HG02678 (cell line): Measurements from ENCODE around the gene SAMD15.
"Not testable (repeated sequence)": the region's sequence is repeated elsewhere in the genome, so short reads cannot be mapped to it uniquely, and the experiment has no call there.

Source experiments
- ATAC-seq: cut with Tn5 transposase; IDR thresholded peaks from one replicate; pipeline ENCODE4 v1.9.1; 2021; ENCODE audit warnings: mild to moderate bottlenecking, moderate library complexity; ENCODE audit not compliant: unreplicated experiment

The SAMD15 gene

DNA sequence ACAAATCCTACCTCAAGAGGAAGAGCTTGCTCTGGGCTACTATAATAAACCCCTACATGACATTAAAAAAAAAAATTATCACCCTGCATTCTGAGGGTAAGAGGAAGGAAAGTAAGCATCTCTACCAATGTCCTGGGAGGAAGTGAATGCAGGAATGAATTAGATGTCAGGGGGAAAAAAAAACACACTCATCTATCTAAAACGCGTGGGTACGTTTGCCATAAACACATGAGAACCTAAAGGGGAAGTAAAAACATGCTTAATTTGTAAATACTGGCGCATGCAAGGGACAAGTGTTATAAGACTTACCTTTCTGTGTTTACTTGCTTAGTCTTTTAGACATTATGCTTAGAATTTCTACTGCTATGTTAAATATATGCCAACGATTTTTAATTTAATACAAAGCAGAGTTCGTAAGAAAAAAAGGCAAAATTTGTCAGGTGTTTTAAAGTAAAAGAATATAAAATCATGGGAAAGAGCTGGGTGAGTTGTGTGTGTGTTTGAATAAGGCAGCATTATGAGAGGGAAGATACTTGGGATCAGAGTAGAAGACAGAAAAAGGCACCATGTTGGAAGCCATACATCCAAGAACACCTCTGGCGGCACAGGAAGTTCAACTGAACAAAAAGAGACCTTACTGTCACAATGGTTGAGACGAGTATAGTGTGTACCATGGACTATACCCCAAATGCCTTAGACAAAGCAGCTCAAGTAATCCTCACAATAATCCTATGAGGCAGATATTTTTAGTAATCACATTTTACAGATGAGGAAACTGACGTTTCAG is 1.8 kb upstream of the SAMD15 start:
- ATAC-seq: no peak

DNA sequence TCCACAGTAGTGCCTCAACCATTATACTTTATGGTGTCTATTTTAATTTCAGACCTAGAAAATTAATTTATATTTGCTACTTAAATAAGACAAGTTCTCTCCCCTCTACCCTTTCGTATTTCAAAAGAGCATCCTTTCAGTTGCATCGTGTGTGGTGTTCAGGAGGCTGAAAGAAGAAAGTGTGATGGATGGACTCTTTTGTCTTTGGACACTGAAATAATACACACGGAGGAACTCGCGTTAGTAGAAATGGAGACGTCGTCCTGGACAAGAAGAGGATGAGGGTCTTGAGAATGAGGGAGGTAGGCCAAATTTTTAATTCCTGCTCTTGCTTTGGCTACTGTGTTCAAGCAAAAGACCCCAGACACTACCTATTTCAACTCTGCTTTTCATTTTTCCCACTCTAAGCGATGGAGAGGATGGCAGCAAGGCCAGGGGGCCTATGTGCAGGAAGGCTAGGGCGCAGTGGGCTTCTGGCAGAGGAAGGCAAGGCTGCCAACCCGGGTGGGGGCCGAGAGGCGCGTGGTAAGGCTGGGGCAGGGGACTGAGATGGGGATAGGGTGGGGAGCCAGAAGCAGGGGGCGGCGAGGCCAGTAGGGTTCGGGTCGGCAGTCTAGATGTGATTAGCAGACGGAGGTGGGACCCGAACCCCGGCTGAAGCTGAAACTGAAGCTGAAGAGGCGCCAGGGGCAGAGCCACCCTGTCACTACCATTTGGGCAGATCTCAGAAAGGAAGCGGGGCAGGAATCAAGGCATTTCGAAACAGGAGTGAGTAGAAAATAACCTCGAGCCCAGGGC is 1.0 kb upstream of the SAMD15 start:
- ATAC-seq: peak; percentile 13

DNA sequence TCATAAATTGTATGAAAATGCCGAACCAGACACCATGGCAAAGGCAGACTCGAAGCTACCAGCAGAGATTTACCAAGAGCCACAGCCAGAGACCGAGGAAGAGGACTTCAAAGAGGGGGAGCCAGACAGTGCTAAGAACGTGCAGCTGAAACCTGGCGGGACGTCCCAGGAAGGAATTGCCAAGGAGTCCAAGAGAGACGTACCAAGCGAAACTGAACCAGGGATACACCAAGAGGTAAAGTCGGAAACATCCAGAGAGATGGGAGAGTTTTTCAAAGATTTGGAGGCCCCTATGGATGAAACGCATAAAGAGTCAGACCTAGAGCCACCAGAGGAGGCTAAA is 294 bp downstream of the SAMD15 start:
- ATAC-seq: no peak

DNA sequence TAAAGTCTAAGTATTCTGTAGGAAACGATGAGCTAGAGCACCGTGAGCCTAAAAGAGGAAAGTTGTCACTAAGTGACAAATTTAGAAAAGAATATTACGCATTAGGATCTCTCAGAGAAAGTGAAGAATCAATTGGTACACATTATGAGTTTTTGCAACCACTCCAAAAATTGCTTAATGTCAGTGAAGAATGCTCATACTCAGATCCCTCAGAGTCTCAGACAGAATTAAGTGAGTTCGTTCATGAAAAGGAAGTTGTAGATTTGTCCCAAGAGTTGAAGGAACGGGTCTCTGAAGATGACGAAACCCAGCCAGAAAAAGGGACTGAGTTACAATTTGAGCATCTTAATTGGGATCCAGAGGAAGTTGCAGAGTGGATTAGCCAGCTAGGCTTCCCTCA is 1.5 kb downstream of the SAMD15 start:
- no peak for ATAC-seq

DNA sequence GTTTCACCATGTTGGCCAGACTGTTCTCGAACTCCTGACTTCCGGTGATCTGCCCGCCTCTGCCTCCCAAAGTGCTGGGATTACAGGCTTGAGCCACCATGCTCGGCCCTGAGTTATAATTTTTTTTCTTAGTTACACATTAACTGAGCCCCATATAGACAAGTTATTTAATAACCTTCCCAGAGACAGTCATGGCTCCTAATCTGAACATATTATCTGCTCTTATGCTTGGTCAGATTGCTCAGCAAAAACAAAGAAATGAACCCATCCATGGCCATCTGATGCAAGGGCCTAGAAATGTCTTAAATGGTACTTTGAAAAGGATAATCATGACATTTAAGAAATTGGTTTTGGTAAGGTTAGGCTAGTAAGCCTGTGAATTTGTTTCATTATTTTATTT is 13.0 kb downstream of the SAMD15 start:
- no peak for ATAC-seq

DNA sequence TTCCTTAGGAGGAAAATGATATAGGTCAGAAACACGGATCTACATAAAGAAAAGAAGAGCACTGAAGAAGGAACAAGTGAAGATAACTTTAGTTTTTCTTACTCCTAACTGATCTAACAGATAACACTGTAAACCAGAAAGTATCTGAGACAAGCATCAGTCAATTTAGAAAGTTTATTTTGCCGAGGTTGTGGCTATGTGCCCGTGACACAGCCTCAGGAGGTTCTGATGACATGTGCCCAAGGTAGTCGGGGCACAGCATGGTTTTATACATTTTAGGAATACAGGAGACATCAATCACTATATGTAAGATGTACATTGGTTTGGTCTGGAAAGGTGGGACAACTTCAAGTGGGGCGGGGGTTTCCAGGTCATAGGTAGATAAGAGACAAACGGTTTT is 23.0 kb downstream of the SAMD15 start:
- ATAC-seq: no peak

DNA sequence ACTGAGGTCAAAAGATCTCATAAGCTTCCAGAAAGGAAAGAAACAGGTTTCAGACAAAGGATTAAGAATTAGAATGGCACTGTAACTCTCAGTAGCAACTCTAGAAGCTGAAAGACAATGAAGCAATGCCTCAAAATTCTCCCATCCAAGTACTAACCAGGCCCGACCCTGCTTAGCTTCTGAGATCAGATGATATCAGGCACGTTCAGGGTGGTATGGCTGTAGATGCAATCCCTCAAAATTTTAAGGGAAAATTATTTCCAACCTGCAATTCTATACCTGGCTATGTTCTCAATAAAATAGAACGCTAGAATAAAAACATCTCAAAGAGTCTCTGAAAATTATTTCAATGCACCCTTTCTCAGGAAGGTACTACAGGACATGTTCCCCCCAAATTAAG is 26.6 kb downstream of the SAMD15 start:
- ATAC-seq: no peak

DNA sequence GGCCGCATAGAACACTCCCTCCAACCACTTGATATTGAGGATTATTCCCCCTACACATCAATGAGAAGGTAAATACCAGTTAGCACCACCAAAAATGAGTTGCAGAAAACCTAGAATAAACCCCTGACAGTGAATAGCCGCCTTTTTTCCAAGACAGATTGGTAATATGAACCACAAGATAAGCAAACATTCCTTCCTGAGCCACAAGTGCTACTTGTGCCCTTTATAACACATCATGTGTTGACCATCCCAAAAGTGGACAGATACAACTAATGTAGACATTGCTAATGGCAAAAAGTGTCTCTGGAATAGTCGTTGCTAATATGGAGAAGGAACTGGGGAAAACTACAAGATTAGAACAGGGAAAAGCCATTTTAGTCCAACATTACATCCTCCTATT is 28.9 kb downstream of the SAMD15 start:
- no peak for ATAC-seq

DNA sequence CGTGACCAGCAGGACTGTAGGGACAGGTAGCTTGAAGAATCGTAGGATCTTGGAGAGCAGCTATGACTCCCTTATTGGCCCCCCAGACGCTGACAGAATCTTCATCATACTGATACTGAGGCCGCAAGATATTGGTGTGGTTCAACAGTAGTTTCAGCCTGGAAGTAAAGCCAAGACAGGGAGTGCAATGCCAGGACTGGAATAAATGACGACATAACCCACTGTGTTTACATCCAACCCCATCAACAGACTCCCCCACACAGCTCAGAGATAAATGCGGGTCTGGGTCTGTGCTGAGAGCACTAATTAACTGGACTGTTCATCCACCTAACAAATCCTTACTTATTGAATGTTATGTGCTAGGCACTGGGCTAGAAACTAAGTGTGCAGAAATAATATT is 29.5 kb downstream of the SAMD15 start:
- no peak for ATAC-seq

DNA sequence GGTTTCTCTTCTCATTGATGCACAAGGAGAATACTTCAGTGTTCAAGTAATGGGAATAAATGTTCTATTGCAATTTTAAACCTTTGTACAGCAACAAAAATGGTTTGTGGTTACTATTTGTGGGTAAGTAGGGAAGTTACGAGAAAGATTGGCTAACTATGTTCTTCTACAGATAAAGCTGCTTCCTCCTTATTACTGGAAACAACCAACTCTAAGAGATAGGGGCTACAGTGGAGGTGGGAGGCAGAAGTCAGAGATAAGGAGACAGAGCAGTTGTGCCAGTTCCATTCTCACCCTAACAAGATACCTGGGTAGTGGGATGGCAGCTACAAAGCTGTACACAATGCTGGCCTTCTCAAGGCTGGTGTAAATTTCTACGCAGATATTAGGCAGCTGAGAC is 30.0 kb downstream of the SAMD15 start:
- ATAC-seq: no peak

DNA sequence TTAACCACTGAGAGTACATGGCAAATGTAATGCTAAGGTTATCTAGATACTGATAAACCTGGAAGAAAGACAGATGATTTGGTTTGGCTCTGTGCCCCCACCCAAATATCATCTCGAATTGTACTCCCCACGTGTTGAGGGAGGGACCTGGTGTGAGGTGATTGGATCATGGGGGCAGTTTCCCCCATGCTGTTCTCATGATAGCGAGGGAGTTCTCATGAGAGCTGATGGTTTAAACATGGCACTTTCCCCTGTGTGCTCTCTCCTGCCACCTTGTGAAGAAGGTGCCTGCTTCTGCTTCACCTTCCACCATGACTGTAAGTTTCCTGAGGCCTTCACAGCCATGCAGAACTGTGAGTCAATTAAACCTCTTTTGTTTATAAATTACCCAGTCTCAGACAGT is 32.0 kb downstream of the SAMD15 start:
- no peak for ATAC-seq

DNA sequence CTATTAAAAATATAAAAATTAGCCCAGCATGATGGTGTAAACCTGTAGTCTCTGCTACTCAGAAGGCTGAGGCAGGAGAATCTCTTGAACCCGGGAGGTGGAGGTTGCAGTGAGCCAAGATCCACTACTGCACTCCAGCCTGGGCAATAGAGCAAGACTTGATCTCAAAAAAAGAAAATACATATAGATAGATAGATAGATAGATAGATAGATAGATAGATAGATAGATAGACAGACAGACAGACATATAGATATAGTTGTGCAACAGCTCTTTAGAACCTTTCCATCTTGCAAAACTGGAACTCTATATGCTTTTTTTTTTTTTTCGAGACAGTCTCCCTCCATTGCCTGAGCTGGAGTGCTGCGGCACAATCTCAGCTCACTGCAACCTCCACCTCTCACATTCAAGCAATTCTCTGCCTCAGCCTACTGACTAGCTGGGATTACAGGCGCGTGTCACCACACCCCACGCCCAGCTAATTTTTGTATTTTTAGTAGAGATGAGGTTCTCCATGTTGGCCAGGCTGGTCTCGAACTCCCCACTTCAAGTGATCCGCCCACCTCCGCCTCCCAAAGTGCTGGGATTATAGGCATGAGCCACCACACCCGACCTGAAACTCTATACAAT is 38.3 kb downstream of the SAMD15 start:
- not testable (repeated sequence) for ATAC-seq

DNA sequence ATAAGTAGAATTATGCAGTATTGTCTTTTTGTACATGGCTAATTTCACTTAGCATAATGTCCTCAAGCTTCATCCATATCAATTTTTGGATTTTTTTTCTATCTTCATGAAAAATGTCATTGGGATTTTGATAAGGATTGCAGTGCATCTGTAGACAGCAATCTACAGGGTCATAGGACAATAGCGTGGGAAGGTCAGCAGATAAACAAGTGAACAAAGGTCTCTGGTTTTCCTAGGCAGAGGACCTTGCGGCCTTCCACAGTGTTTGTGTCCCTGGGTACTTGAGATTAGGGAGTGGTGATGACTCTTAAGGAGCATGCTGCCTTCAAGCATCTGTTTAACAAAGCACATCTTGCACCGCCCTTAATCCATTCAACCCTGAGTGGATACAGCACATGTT is 38.9 kb downstream of the SAMD15 start:
- ATAC-seq: not testable (repeated sequence)

DNA sequence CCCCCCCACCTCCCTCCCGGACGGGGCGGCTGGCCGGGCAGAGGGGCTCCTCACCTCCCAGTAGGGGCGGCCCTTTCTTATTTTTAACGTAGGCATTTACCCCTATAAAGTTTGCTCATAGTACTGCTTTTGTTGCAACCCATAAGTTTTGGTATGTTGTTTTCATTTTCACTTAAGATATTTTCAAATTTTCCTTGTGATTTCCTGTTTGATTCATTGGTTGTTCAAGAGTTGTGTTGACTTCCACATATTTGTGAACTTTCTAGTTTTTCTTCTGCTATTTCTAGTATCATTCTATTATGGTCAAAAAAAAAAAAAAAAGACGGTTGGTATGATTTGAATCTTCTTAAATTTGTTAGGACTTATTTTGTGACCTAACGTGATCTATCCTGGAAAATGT is 39.7 kb downstream of the SAMD15 start:
- ATAC-seq: no peak

DNA sequence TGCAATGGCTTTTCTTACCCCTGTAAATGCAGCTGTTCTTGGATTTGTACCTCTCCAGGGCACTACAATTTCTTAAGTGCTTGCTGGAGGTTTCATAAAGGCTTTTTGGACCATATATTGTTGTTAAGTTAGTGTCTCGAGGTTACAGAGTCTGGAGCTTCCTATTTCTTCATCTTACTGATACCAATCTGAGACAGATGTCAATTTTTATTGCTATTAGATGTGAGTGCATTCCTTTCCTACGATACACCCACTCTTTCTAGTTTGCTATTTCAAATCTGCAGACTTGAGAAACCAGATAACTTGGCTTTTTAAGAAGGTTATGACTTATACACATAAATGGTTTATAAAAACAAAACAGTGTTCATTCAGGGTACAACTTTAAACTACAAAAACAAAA is 44.0 kb downstream of the SAMD15 start:
- ATAC-seq: no peak

DNA sequence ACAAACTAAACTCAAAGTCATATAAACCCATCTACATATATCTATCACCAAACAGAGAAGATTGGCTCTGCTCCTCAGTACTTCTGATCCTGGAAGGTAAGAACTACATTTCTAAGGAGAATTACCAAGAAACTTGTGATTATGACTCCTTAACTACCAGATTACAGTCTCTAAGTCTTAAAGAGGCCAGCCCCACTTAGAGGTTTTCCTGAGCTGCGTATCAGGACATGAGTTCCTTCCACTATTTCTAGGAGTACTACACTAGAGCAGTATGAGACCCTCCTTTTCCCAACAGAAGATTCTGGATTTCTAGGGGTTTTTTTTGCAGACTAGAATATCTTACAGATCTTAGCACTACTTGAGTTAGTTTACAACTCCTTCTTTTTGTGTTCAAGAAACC is 46.2 kb downstream of the SAMD15 start, which contains the start of gene NOXRED1:
Gene NOXRED1, minus strand, starts transcription at position 101 of the 400 bp plus-strand sequence. CDS start 634 bp downstream, outside the sequence.
- ATAC-seq: no peak

DNA sequence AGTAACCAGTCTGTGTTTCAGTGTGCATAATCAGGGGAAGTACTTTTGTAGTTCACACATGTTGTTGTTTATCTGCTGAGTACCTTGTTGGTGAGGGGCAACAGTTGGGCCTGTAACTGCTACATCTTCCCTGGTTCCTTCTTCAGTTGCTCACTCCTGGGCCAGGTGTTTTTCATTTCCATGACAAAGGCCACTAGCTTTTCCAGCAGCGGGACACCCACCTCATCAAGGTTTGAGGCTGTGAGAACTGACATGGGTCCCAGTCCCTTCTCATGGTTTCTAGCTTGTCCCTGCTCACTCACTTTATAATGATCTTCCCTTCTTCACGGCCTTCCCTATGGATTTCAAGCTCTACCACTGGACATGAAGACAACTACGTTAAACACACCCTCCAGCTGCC is 47.7 kb downstream of the SAMD15 start:
- ATAC-seq: no peak

DNA sequence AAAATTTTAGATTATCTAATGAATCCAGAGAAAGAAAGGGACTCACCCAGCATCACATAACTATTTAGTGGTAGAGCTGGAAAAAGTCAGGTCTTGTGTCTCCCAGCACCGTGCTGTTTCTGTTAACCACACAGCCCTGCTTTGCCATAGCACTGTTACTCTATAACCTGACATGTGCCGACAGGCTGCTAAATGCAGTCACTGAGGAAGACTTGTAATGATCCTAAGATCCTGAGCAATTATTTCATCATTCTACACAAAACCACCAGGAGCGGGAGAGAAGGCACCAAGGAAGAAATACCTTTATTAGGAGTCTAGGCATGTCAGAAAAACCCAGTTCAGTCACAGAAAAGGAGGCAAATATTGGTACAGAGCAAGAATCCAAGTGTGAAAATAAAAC is 49.2 kb downstream of the SAMD15 start:
- ATAC-seq: no peak

DNA sequence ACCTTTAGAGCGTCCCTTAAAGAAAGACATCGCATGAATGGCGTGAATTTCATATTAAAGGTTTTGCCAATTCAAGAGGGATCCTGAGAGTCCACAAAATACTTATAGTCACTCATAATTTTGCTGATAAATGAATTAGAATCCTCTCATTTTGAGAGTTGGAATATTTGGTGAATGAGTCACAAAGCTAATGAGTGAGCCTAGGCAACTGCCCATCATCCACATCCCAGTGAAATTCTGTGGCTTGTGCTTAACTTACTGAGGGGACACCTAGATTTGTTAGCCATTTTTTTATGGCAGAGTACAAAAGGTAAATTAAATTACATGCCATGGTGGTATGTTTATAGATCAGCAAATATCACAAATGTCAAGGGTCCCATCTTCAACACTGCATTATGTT is 58.9 kb downstream of the SAMD15 start:
- no peak for ATAC-seq

DNA sequence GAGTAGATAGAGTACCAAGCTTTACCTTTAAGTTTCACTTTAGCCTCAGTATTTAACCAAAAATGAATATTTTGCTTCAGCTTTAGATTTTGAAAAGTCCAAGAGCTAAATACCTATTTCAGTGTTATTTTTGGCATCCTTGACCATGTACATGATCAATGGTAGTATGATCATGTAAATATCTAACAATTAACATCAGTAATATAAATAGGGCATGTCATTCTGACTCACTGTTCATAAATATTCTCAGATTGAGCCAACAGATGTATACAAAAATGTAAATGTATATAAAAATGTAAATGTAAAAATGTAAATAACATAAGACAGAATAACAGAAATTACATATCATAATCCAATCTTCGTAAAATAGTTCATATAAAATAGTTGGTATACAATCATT is 61.4 kb downstream of the SAMD15 start:
- ATAC-seq: no peak

DNA sequence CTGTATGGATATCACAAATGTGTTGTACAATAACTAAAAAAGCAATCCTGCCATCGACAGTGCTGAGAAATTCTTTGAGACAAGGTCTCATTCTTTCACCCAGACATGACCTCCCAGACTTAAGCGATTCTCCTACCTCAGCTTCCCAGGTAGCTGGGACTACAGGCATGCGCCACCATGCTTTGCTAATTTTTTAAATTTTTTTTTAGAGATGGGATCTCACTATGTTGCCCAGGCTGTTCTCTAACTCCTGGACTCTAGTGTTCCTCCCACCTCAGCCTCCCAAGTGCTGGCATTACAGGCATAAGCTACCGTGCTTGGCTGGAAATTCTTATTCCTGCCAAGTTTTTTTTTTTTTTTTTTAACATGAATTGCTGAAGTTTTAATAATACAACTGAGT is 62.7 kb downstream of the SAMD15 start:
- ATAC-seq: no peak
